A549 (cell line): ENCODE data around the gene CCRL2. TPM values are rescaled to one million over a fixed set of nuclear protein-coding genes. Genes with fewer than 3 reads are reported as not detected.
A peak's percentile ranks its signal among the peaks of the same experiment; 100 is the strongest.

Experiments used
- ATAC-seq, 2 experiments: fragments of 200-7000 bp in 1 of 2; fragments of >200 bp in 1 of 2; cut with Nextera tagmentation in 1 of 2; cut with Tn5 transposase in 1 of 2; 3 replicates each; pipeline versions ENCODE4 v1.8.0 to v1.9.1; 2018 to 2020; ENCODE audit warnings: mild to moderate bottlenecking in 1 of 2, moderate library complexity in 1 of 2
- CTCF ChIA-PET: fragments of 300-600 bp; sonication (Branson Sonifier 250); formaldehyde crosslinking; extraction: SDS; loops from one replicate; lab custom pipeline; 2021; ENCODE audit warnings: antibody characterized with exemption, inconsistent platforms; lab: Yijun Ruan, JAX
- POLR2A ChIA-PET: fragments of 350-600 bp; formaldehyde crosslinking; extraction: SDS; loops from one replicate; lab custom pipeline; 2021; ENCODE audit warnings: antibody characterized with exemption, inconsistent platforms; lab: Yijun Ruan, JAX
- DNase-seq, 2 experiments: peaks; one replicate each; pipeline versions ENCODE4 v3.0.0 to v3.0.0-alpha.2; 2011 to 2016; ENCODE audit warnings: low read depth in 1 of 2, low spot score in 1 of 2
- FAIRE-seq: peaks from 2 replicates; lab custom pipeline; 2011; peaks lifted over from hg19 to GRCh38; lab: Jason Lieb, UNC
- H3K27ac ChIP-seq, 2 experiments: fragments of >200 bp; sonication (Bioruptor Twin); formaldehyde crosslinking; 3 replicates each; pipeline ENCODE4 v1.5.1; 2016 to 2017
- H3K4me1 ChIP-seq: fragments of >200 bp; sonication (Bioruptor Twin); formaldehyde crosslinking; 3 replicates; pipeline ENCODE4 v1.6.1; 2016
- H3K4me2 ChIP-seq: fragments of >200 bp; sonication (Bioruptor Twin); formaldehyde crosslinking; 3 replicates; pipeline ENCODE4 v1.6.1; 2016
- H3K4me3 ChIP-seq: fragments of >200 bp; sonication (Bioruptor Twin); formaldehyde crosslinking; 3 replicates; pipeline ENCODE4 v1.5.1; 2016
- H3K9me3 ChIP-seq: fragments of >200 bp; sonication (Bioruptor Twin); formaldehyde crosslinking; 3 replicates; pipeline ENCODE4 v1.6.1; 2016
- BCL3 ChIP-seq: fragments of >200 bp; sonication (Bioruptor Twin); formaldehyde crosslinking; IDR thresholded peaks from 3 replicates; pipeline ENCODE4 v1.6.1; 2016
- CBX2 ChIP-seq: fragments of 200-600 bp; sonication (generic); IDR thresholded peaks from 2 replicates; pipeline ENCODE4 v1.6.1; 2016; ENCODE audit warnings: low read depth, mild to moderate bottlenecking, borderline replicate concordance
- CBX8 ChIP-seq: fragments of 200-600 bp; sonication (generic); IDR thresholded peaks from 2 replicates; pipeline ENCODE4 v1.6.1; 2016
- CTCF ChIP-seq: fragments of >200 bp; sonication (Bioruptor Twin); formaldehyde crosslinking; IDR thresholded peaks from 3 replicates; pipeline ENCODE4 v1.5.1; 2016
- EHMT2 ChIP-seq: fragments of 200-600 bp; sonication (generic); IDR thresholded peaks from 2 replicates; pipeline ENCODE4 v1.6.1; 2016; ENCODE audit warnings: antibody characterized with exemption, low read depth, mild to moderate bottlenecking, moderate library complexity
- ESRRA ChIP-seq: fragments of 150-350 bp; IDR thresholded peaks from 2 replicates; pipeline ENCODE4 v1.6.1; 2014; ENCODE audit warnings: mild to moderate bottlenecking, low read length, borderline replicate concordance
- FOXS1 ChIP-seq: fragments of 250-450 bp; sonication (Bioruptor Pico); IDR thresholded peaks from 2 replicates; pipeline ENCODE4 v1.5.0; 2020; ENCODE audit warnings: mild to moderate bottlenecking, moderate library complexity
- GATA3 ChIP-seq: IDR thresholded peaks from 2 replicates; pipeline ENCODE4 v1.6.1; 2012; ENCODE audit warnings: borderline replicate concordance
- HOXA7 ChIP-seq: fragments of 250-450 bp; sonication (Bioruptor Pico); IDR thresholded peaks from 2 replicates; pipeline ENCODE4 v1.5.0; 2020; ENCODE audit warnings: mild to moderate bottlenecking, moderate library complexity
- MAFK ChIP-seq: fragments of 450-650 bp; IDR thresholded peaks from 2 replicates; pipeline ENCODE4 v1.6.1; 2014; ENCODE audit not compliant: partially characterized antibody
- MAX ChIP-seq: IDR thresholded peaks from 2 replicates; pipeline ENCODE4 v1.6.1; 2012
- MAZ ChIP-seq: fragments of 150-350 bp; IDR thresholded peaks from 2 replicates; pipeline ENCODE4 v1.6.1; 2014; ENCODE audit warnings: antibody characterized with exemption, low read depth, low read length, borderline replicate concordance
- NFE2L2 ChIP-seq: fragments of 150-350 bp; conservative IDR thresholded peaks from 2 replicates; pipeline ENCODE4 v1.6.1; 2014; ENCODE audit warnings: low read length
- POLR2A ChIP-seq: IDR thresholded peaks from 2 replicates; pipeline ENCODE4 v1.6.1; 2012; ENCODE audit warnings: mild to moderate bottlenecking, low read length
- POLR2AphosphoS2 ChIP-seq: conservative IDR thresholded peaks from 2 replicates; pipeline ENCODE4 v1.6.1; 2012; ENCODE audit warnings: low read length, improper control_type of control experiment, inconsistent platforms
- RAD21 ChIP-seq, 2 experiments: fragments of >200 bp in 1 of 2; sonication (Bioruptor Twin) in 1 of 2; formaldehyde crosslinking in 1 of 2; IDR thresholded peaks in 1 of 2; conservative IDR thresholded peaks in 1 of 2; 2 replicates in 1 of 2; 3 replicates in 1 of 2; pipeline ENCODE4 v1.6.1; 2012 to 2018; ENCODE audit warnings: inconsistent platforms in 1 of 2
- RARB ChIP-seq: fragments of 250-450 bp; sonication (Bioruptor Pico); IDR thresholded peaks from 2 replicates; pipeline ENCODE4 v1.8.0; 2021; ENCODE audit warnings: mild to moderate bottlenecking, moderate library complexity
- RFX5 ChIP-seq: fragments of 450-650 bp; IDR thresholded peaks from 2 replicates; pipeline ENCODE4 v1.7.1; 2014; ENCODE audit warnings: antibody characterized with exemption, mild to moderate bottlenecking, moderate library complexity
- TFCP2L1 ChIP-seq: fragments of 250-450 bp; sonication (Bioruptor Pico); IDR thresholded peaks from 2 replicates; pipeline ENCODE4 v1.5.0; 2021; ENCODE audit warnings: mild to moderate bottlenecking
- ZC3H11A ChIP-seq: fragments of 450-650 bp; IDR thresholded peaks from 2 replicates; pipeline ENCODE4 v1.6.1; 2014; ENCODE audit warnings: antibody characterized with exemption, mild to moderate bottlenecking
- ZSCAN20 ChIP-seq: fragments of 250-450 bp; sonication (Bioruptor Pico); IDR thresholded peaks from 2 replicates; pipeline ENCODE4 v1.8.0; 2022; ENCODE audit warnings: mild to moderate bottlenecking, moderate library complexity
- WGBS: methylation state at CpG from one replicate; pipeline ENCODE4 v1.1.6; 2017; ENCODE audit errors: missing lambda C conversion rate; 5-methylcytosine and 5-hydroxymethylcytosine counted together
- polyA minus RNA-seq: library from RNA; depleted of rRNA, polyadenylated mRNA; stranded (reverse); fragments of >200 nt; gene quantifications from 2 replicates; pipeline ENCODE4 v1.2.3, GENCODE V29; 2011; rRNA and poly(A)+ RNA removed
- polyA plus RNA-seq, 4 experiments: library from polyadenylated mRNA; depleted of rRNA in 3 of 4; stranded (reverse); fragments of >200 nt; fragmentation: RNase III in 1 of 4; extraction: RNeasy Plus Mini Kit Qiagen cat#74134 plus additional on column Dnase treatment in 1 of 4; gene quantifications; 2 replicates in 3 of 4; 3 replicates in 1 of 4; pipeline ENCODE4 v1.2.3, GENCODE V29; 2011 to 2017

Gene CCRL2
- polyA plus RNA-seq (2011; rRNA removed) (not detected in 2 replicates), polyA plus RNA-seq (2017; fragmentation: RNase III; extraction: RNeasy Plus Mini Kit Qiagen cat#74134 plus additional on column Dnase treatment) (not detected in 3 replicates), polyA minus RNA-seq (not detected in 2 replicates)
- polyA plus RNA-seq (2012; cell fraction: cytosol; rRNA removed): 0.01 TPM in 1 of 2 replicates, not detected in the other
- polyA plus RNA-seq (2012; cell fraction: nucleus; rRNA removed): not detected in 2 replicates

- POLR2A ChIA-PET: no interaction called here
- peak within 1 kb of the TSS; percentile 37 for H3K4me2 ChIP-seq
- ATAC-seq: peak; percentile 43 to 65; a peak in 3 of 6 replicates
Measured at GRCh38 chr3:46406788-46407611, at the start of gene CCRL2, which contains the start of gene CCR5AS. CCRL2 (plus strand) TSS chr3:46407259; CDS start chr3:46408080, 821 bp downstream. CCR5AS (minus strand) TSS chr3:46407066.

GRCh38 chr3:46358466-46358865 is 48.6 kb upstream of the CCRL2 start:
- WGBS: 40% methylated on average over 6 of the region's 6 CpGs
- H3K27ac ChIP-seq: no peak overlapping the region
- no peak for TF ChIP-seq FOXS1 (CRISPR knock-in tag)
- no peak for TF ChIP-seq MAZ
- no peak for TF ChIP-seq ZSCAN20 (CRISPR knock-in tag)
- no peak for TF ChIP-seq RFX5
- no peak for TF ChIP-seq EHMT2
- TF ChIP-seq ESRRA: no peak
- TF ChIP-seq NFE2L2: no peak
- no peak for TF ChIP-seq MAX
- TF ChIP-seq CTCF: no peak
- no peak for TF ChIP-seq RARB (CRISPR knock-in tag)
- no peak for TF ChIP-seq POLR2AphosphoS2
- no peaks in the 10 kb centered on the region for H3K4me1 ChIP-seq
- DNase-seq (no peak), FAIRE-seq (no peak), ATAC-seq (no peak)
- H3K4me2 ChIP-seq: no peak overlapping the region
- H3K4me3 ChIP-seq: no peak overlapping the region
- ChIA-PET POLR2A (no interaction called here), CTCF (no interaction called here)
- no peaks in the 10 kb centered on the region for H3K9me3 ChIP-seq

More at GRCh38 chr3:46406788-46407611, at the start of gene CCRL2, which contains the start of gene CCR5AS:
- CTCF ChIA-PET: interaction anchor here (1.0 kb wide), 1 partner anchor 151 kb away, joined by 4 read pairs; no protein-coding TSS in a partner anchor
- WGBS: 24% methylated on average over 11 of the region's 20 CpGs
- TF ChIP-seq ZC3H11A: no peak
- no peak for TF ChIP-seq GATA3
- TF ChIP-seq TFCP2L1: no peak
- no peak for TF ChIP-seq POLR2A
- no peak for TF ChIP-seq RFX5
- TF ChIP-seq CBX2: no peak
- TF ChIP-seq RAD21 (conservative IDR thresholded peaks at IDR 0.05 in 1 of 2, IDR thresholded peaks at IDR 0.05 in 1 of 2): no peak
- no peak for TF ChIP-seq NFE2L2
- no peak for TF ChIP-seq HOXA7 (CRISPR knock-in tag)
- no peak for TF ChIP-seq MAFK
- TF ChIP-seq BCL3: no peak
- TF ChIP-seq MAX: no peak
- TF ChIP-seq CBX8: no peak
- DNase-seq: no peak
- FAIRE-seq: no peak
- Histone ChIP-seq H3K27ac (no peak within 1 kb of the TSS), H3K4me1 (no peaks in the 10 kb centered on the region), H3K4me3 (no peak within 1 kb of the TSS), H3K9me3 (no peaks in the 10 kb centered on the region)
